HG03469 (cell line): ENCODE measurements around the gene CACNA1D.
"Not testable (repeated sequence)": the region's sequence is repeated elsewhere in the genome, so short reads cannot be mapped to it uniquely, and the experiment has no call there.

ENCODE experiments used
- ATAC-seq: cut with Tn5 transposase; IDR thresholded peaks from one replicate; pipeline ENCODE4 v1.9.1; 2021; ENCODE audit warnings: mild to moderate bottlenecking, moderate library complexity, moderate number of reproducible peaks; ENCODE audit not compliant: unreplicated experiment

The CACNA1D gene

GRCh38 chr3:53570709-53571108, 76.3 kb downstream of the CACNA1D start:
- ATAC-seq, result no peak

GRCh38 chr3:53571264-53571663, 76.9 kb downstream of the CACNA1D start:
- ATAC-seq, result no peak

- not testable (repeated sequence) for ATAC-seq
Observed at GRCh38 chr3:53572184-53572583, 77.8 kb downstream of the CACNA1D start.

- no peak for ATAC-seq
Observed at GRCh38 chr3:53577506-53577905, 83.1 kb downstream of the CACNA1D start.

- ATAC-seq, result no peak
Observed at GRCh38 chr3:53579636-53580035, 85.2 kb downstream of the CACNA1D start.

GRCh38 chr3:53581671-53582070, 87.3 kb downstream of the CACNA1D start:
- ATAC-seq, result no peak

GRCh38 chr3:53583161-53583690, 88.8 kb downstream of the CACNA1D start:
- no peak for ATAC-seq

- ATAC-seq, result no peak
Observed at GRCh38 chr3:53585049-53585448, 90.6 kb downstream of the CACNA1D start.

- ATAC-seq, result no peak
Observed at GRCh38 chr3:53585627-53586026, 91.2 kb downstream of the CACNA1D start.

- ATAC-seq, result no peak
Observed at GRCh38 chr3:53588122-53588521, 93.7 kb downstream of the CACNA1D start.

GRCh38 chr3:53589201-53589600, 94.8 kb downstream of the CACNA1D start:
- ATAC-seq, result no peak

- no peak for ATAC-seq
Observed at GRCh38 chr3:53589806-53590205, 95.4 kb downstream of the CACNA1D start.

- no peak for ATAC-seq
Observed at GRCh38 chr3:53590606-53591005, 96.2 kb downstream of the CACNA1D start.

GRCh38 chr3:53591646-53592045, 97.2 kb downstream of the CACNA1D start:
- no peak for ATAC-seq

GRCh38 chr3:53592862-53593261, 98.5 kb downstream of the CACNA1D start:
- no peak for ATAC-seq

GRCh38 chr3:53593611-53594010, 99.2 kb downstream of the CACNA1D start:
- ATAC-seq, result no peak

- ATAC-seq, result no peak
Observed at GRCh38 chr3:53594276-53594675, 99.9 kb downstream of the CACNA1D start.

- ATAC-seq, result no peak
Observed at GRCh38 chr3:53595660-53596059, 101.2 kb downstream of the CACNA1D start.

GRCh38 chr3:53597136-53597915, 102.9 kb downstream of the CACNA1D start:
- ATAC-seq, result no peak

GRCh38 chr3:53599771-53600170, 105.4 kb downstream of the CACNA1D start:
- no peak for ATAC-seq

- ATAC-seq, result no peak
Observed at GRCh38 chr3:53602866-53603265, 108.5 kb downstream of the CACNA1D start.

- no peak for ATAC-seq
Observed at GRCh38 chr3:53604232-53604631, 109.8 kb downstream of the CACNA1D start.

- ATAC-seq, result no peak
Observed at GRCh38 chr3:53606793-53607192, 112.4 kb downstream of the CACNA1D start.
